AML-193 (cell line): ENCODE data around the gene SPATA2.

ENCODE experiments used
- DNase-seq, 2 experiments: peaks; one replicate each; lab custom pipeline; 2025; lab: John Stamatoyannopoulos, UW

The SPATA2 gene

DNA sequence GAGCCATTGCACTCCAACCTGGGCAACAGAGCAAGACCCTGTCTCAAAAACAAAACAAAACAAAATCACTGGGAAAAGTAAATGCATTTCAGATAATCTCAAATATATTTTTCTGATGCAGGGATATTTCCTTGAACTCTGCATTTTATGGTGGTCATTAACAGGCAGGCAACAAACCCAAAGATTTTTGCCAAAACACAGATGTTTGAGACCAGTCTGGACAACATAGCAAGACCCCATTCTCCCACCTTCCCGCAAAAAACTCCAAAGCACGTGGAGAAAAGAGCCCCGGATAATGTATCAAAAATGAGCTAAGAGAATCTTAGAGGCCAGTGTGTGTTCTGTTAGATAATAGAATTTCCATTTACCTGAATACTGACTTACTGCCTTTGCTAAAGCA is 58.4 kb downstream of the SPATA2 start:
- DNase-seq, result no peak

DNA sequence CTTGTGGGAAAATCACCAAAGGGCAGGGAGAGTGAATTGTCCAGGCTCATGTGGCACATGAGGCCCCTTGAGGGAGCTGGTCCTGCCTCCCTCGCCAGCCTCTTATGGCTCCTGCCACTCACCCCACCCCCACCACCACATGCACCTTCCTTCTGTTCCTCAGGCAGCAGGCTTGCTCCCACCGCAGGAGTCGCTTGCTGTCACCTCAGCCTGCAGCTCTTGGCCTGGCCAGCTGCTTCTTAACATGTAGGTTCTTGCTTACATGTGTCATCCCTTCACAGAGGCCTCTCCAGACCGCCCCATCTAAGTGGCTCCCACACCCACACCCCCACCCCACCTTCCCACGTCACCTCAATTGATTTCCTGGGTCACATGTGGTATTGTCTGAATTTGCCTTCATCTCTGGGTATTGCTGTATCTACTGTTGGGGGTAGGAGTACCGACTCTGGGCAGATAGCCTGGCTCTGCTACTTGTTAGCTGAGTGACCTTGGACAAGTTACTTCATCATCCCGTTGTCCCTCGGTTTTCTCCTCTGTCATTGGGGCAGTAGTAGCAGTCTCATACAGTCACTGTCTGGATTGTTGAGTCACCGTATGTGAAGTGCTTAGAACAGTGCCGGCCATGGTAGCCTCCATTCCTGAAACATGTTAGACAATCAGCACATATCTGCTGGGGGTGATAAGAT is 61.0 kb downstream of the SPATA2 start:
- DNase-seq, result no peak

DNA sequence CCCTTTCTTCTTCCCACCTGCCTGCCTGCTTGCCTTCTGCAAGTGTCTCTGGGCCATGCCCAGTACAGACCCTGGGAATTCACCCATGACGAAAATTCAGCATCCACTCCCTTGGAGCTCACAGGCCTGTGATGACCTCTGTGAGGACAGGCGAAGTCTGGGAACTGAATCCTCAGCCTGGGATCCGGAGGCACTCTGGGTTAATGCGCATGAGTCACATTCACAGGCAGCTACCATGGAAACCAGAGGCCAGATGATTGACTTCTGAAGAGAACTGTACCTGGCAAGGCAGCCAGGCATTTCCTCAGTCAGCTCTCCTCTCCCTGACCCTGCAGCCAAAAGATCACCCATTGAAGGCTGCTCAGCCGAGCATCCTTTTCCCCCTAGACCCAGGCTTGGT is 61.7 kb downstream of the SPATA2 start:
- DNase-seq, result no peak
